SK-N-SH (cell line): ENCODE measurements around the gene RSRP1. TPM values are rescaled to one million over a fixed set of nuclear protein-coding genes. Genes with fewer than 3 reads are reported as not detected.

Experiments used
- CTCF ChIA-PET: fragments of 300-600, 350-600 bp; formaldehyde crosslinking; extraction: SDS; loops from one replicate; lab custom pipeline; 2021; lab: Yijun Ruan, JAX
- POLR2A ChIA-PET: fragments of 350-600 bp; sonication (Branson Sonifier 250); formaldehyde crosslinking; extraction: SDS; loops from one replicate; lab custom pipeline; 2020; ENCODE audit warnings: antibody characterized with exemption, inconsistent platforms; lab: Yijun Ruan, JAX
- DNase-seq: peaks from one replicate; pipeline ENCODE4 v3.0.0; 2012
- H2AFZ ChIP-seq: fragments of 200-600 bp; sonication (generic); 2 replicates; pipeline ENCODE4 v1.8.1; 2016; ENCODE audit warnings: antibody characterized with exemption, mild to moderate bottlenecking, low read depth
- H3F3A ChIP-seq: fragments of 200-600 bp; sonication (generic); replicated peaks from 2 replicates; pipeline ENCODE3; 2016; ENCODE audit warnings: antibody characterized with exemption, mild to moderate bottlenecking; ENCODE audit not compliant: insufficient read depth
- H3K27ac ChIP-seq, 2 experiments: fragments of 200-500 bp in 1 of 2; fragments of 200-600 bp in 1 of 2; sonication (Bioruptor generic) in 1 of 2; sonication (generic), shearing (Covaris generic) in 1 of 2; 2 replicates each; pipeline versions ENCODE4 v1.5.1 to v1.6.1; 2014 to 2016; ENCODE audit warnings: low read depth in 2 of 2, inconsistent platforms in 1 of 2, low read length in 1 of 2, mild to moderate bottlenecking in 1 of 2, mixed read lengths in 1 of 2
- H3K27me3 ChIP-seq: fragments of 200-600 bp; sonication (generic), shearing (Covaris generic); 2 replicates; pipeline ENCODE4 v1.6.1; 2016; ENCODE audit warnings: mixed run types; ENCODE audit not compliant: insufficient read depth
- H3K36me3 ChIP-seq, 2 experiments: fragments of 200-500 bp in 1 of 2; fragments of 200-600 bp in 1 of 2; sonication (Bioruptor generic) in 1 of 2; sonication (generic) in 1 of 2; replicated peaks in 1 of 2; 2 replicates each; pipeline versions ENCODE3 to v1.5.1; 2014 to 2016; ENCODE audit warnings: low read length in 1 of 2, mild to moderate bottlenecking in 1 of 2; ENCODE audit not compliant: insufficient read depth in 2 of 2, control insufficient read depth in 1 of 2
- H3K4me1 ChIP-seq, 2 experiments: fragments of 200-500 bp in 1 of 2; fragments of 200-600 bp in 1 of 2; sonication (Bioruptor generic) in 1 of 2; sonication (generic), shearing (Covaris generic) in 1 of 2; 2 replicates each; pipeline versions ENCODE4 v1.5.1 to v1.6.1; 2014 to 2016; ENCODE audit warnings: low read depth in 1 of 2, low read length in 1 of 2, mixed run types in 1 of 2; ENCODE audit not compliant: insufficient read depth in 2 of 2, control insufficient read depth in 1 of 2
- H3K4me2 ChIP-seq: fragments of 200-600 bp; sonication (generic), shearing (Covaris generic); 2 replicates; pipeline ENCODE4 v1.6.1; 2017; ENCODE audit warnings: mixed run types
- H3K4me3 ChIP-seq, 2 experiments: fragments of 200-500 bp in 1 of 2; fragments of 200-600 bp in 1 of 2; sonication (Bioruptor generic) in 1 of 2; sonication (generic), shearing (Covaris generic) in 1 of 2; 2 replicates each; pipeline versions ENCODE4 v1.5.1 to v1.8.1; 2014 to 2016; ENCODE audit warnings: low read depth in 2 of 2, inconsistent platforms in 1 of 2, low read length in 1 of 2, mild to moderate bottlenecking in 1 of 2, mixed read lengths in 1 of 2, moderate library complexity in 1 of 2
- H3K79me2 ChIP-seq: fragments of 200-600 bp; sonication (generic); 2 replicates; pipeline ENCODE4 v1.8.1; 2017; ENCODE audit warnings: mild to moderate bottlenecking; ENCODE audit not compliant: insufficient read depth
- H3K9ac ChIP-seq: fragments of 200-600 bp; sonication (generic); 2 replicates; pipeline ENCODE4 v1.6.1; 2017; ENCODE audit warnings: mixed run types
- H3K9me2 ChIP-seq: fragments of 200-600 bp; sonication (generic); 2 replicates; pipeline ENCODE4 v1.6.1; 2017; ENCODE audit warnings: mixed run types
- H3K9me3 ChIP-seq: fragments of 200-600 bp; sonication (generic); 2 replicates; pipeline ENCODE4 v1.6.1; 2017; ENCODE audit warnings: mixed run types, mild to moderate bottlenecking, moderate library complexity
- H4K20me1 ChIP-seq: fragments of 200-600 bp; sonication (generic); 2 replicates; pipeline ENCODE4 v1.6.1; 2017; ENCODE audit warnings: mild to moderate bottlenecking, mixed run types; ENCODE audit not compliant: insufficient read depth
- CHD2 ChIP-seq: fragments of 150-350 bp; IDR thresholded peaks from 2 replicates; pipeline ENCODE4 v1.6.1; 2018; ENCODE audit warnings: low read length; ENCODE audit not compliant: partially characterized antibody
- EP300 ChIP-seq, 2 experiments: IDR thresholded peaks; 2 replicates each; pipeline versions ENCODE4 v1.4.0 to v1.6.1; 2012; ENCODE audit warnings: borderline replicate concordance in 1 of 2, low read depth in 1 of 2, low read length in 1 of 2
- EZH2phosphoT487 ChIP-seq: fragments of 200-600 bp; sonication (generic); IDR thresholded peaks from 2 replicates; pipeline ENCODE4 v1.6.1; 2017; ENCODE audit warnings: low read depth, mixed run types, mild to moderate bottlenecking, antibody characterized with exemption, moderate library complexity, borderline replicate concordance
- FOXJ3 ChIP-seq: sonication (generic); formaldehyde crosslinking; IDR thresholded peaks from 2 replicates; pipeline ENCODE4 v1.5.1; 2020; ENCODE audit warnings: mild to moderate bottlenecking, missing genetic modification reagents
- FOXM1 ChIP-seq: IDR thresholded peaks from 2 replicates; pipeline ENCODE4 v1.4.0; 2012; ENCODE audit warnings: low read depth, mild to moderate bottlenecking
- IRF3 ChIP-seq: fragments of 150-350 bp; IDR thresholded peaks from 2 replicates; pipeline ENCODE4 v1.6.1; 2016; ENCODE audit warnings: mild to moderate bottlenecking, low read depth, low read length
- JUND ChIP-seq: IDR thresholded peaks from 2 replicates; pipeline ENCODE4 v1.4.0; 2012
- MEF2A ChIP-seq: IDR thresholded peaks from 2 replicates; pipeline ENCODE4 v1.4.0; 2012; ENCODE audit warnings: low read depth, borderline replicate concordance
- POLR2AphosphoS5 ChIP-seq: IDR thresholded peaks from 2 replicates; pipeline ENCODE4 v1.6.1; 2012; ENCODE audit warnings: low read depth, low read length
- RCOR1 ChIP-seq: fragments of 150-350 bp; IDR thresholded peaks from 2 replicates; pipeline ENCODE4 v1.6.1; 2017; ENCODE audit warnings: antibody characterized with exemption, low read length
- RFX5 ChIP-seq: IDR thresholded peaks from 2 replicates; pipeline ENCODE4 v1.6.1; 2012; ENCODE audit warnings: mild to moderate bottlenecking, improper control_type of control experiment, low read length
- RXRA ChIP-seq: IDR thresholded peaks from 2 replicates; pipeline ENCODE4 v1.4.0; 2012; ENCODE audit warnings: low read depth, mild to moderate bottlenecking, borderline replicate concordance
- SIN3A ChIP-seq: IDR thresholded peaks from 2 replicates; pipeline ENCODE4 v1.6.1; 2012; ENCODE audit warnings: low read depth, mild to moderate bottlenecking, low read length, moderate library complexity, borderline replicate concordance
- TAF1 ChIP-seq: IDR thresholded peaks from 2 replicates; pipeline ENCODE4 v1.6.1; 2012; ENCODE audit warnings: low read depth, mild to moderate bottlenecking, low read length, moderate library complexity, borderline replicate concordance
- TCF12 ChIP-seq: IDR thresholded peaks from 2 replicates; pipeline ENCODE4 v1.4.0; 2012
- YY1 ChIP-seq: IDR thresholded peaks from 2 replicates; pipeline ENCODE4 v1.4.0; 2012; ENCODE audit warnings: low read depth, mild to moderate bottlenecking
- WGBS: methylation state at CpG from one replicate; pipeline ENCODE4 v1.1.6; 2017; ENCODE audit warnings: low lambda C conversion rate; 5-methylcytosine and 5-hydroxymethylcytosine counted together
- polyA plus RNA-seq, 3 experiments: library from polyadenylated mRNA; depleted of rRNA; stranded (reverse); fragments of >200 nt; gene quantifications; 2 replicates each; pipeline ENCODE4 v1.2.3, GENCODE V29; 2012
- TF ChIP-seq, protein P1 (sequence below): IDR thresholded peaks from 2 replicates; pipeline ENCODE4 v1.4.0; 2012; ENCODE audit warnings: low read depth, borderline replicate concordance
- TF ChIP-seq, protein P2 (sequence below): fragments of 200-600 bp; sonication (generic); IDR thresholded peaks from 2 replicates; pipeline ENCODE4 v1.6.1; 2017; ENCODE audit warnings: antibody characterized with exemption, mild to moderate bottlenecking, moderate library complexity
- TF ChIP-seq, protein P3 (sequence below): fragments of 150-350 bp; IDR thresholded peaks from 2 replicates; pipeline ENCODE4 v1.6.1; 2017; ENCODE audit warnings: antibody characterized with exemption, low read length, low read depth, borderline replicate concordance

Gene RSRP1
- polyA plus RNA-seq, 1 of the 3 experiments (the other 2 are of a cell fraction) = 126 TPM

DNA sequence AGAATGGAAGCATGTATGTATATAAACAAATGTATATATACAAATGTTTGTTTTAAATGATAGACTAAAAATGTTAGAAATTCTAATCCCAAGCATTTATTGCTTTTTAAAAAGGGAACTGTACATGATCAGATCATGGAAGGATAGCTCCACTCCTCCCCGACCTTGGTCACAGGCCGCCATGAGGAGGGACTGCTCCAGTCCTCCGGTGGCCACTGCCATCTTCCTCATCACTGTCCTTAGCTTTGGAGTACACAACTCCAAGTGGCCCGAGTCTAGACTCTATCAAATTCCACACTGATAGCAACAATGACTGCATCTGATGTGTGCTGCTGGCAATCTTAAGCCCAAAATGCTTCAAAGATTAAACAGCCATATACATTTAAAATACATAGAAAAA is 24.6 kb downstream of the RSRP1 start (continued):
- TF ChIP-seq IRF3 = no peak
- TF ChIP-seq TCF12 = no peak
- no peak for TF ChIP-seq RFX5
- TF ChIP-seq FOXM1 = no peak

GRCh38 chr1:25220666-25221065 is 26.6 kb downstream of the RSRP1 start:
- no peak overlapping the region for H3K9ac ChIP-seq
- H3K79me2 ChIP-seq = no peaks in the 10 kb centered on the region
- ChIA-PET POLR2A (interaction anchor here (1.2 kb wide), 1 partner anchor 11 kb away, joined by 4 read pairs; the partner anchor contains the start of gene SYF2), CTCF (interaction anchor here (1.0 kb wide), 1 partner anchor 15 kb away, joined by 4 read pairs; no protein-coding TSS in a partner anchor)
- no peak overlapping the region for H3K4me2 ChIP-seq
- H3K9me3 ChIP-seq = no peaks in the 10 kb centered on the region
- no peak for DNase-seq
- H2AFZ ChIP-seq = no peak overlapping the region
- H3K27ac ChIP-seq = no peak overlapping the region
- H3K27me3 ChIP-seq = no peaks in the 10 kb centered on the region
- H3F3A ChIP-seq = peaks cover 17% of the 10 kb centered on the region
- no peaks in the 10 kb centered on the region for H3K4me1 ChIP-seq
- TF ChIP-seq EP300 (IDR thresholded peaks at IDR 0.05; ENCODE audit: borderline replicate concordance in 1 of 2, low read depth in 1 of 2, low read length in 1 of 2) (no peak), TCF12 (no peak), POLR2AphosphoS5 (no peak), CHD2 (no peak), YY1 (no peak), EZH2phosphoT487 (no peak), JUND (no peak), RXRA (no peak), TAF1 (no peak), IRF3 (no peak), RFX5 (no peak), FOXJ3 (CRISPR knock-in tag) (no peak), FOXM1 (no peak), RCOR1 (no peak), SIN3A (no peak), MEF2A (no peak)
- TF ChIP-seq, protein P1, sequence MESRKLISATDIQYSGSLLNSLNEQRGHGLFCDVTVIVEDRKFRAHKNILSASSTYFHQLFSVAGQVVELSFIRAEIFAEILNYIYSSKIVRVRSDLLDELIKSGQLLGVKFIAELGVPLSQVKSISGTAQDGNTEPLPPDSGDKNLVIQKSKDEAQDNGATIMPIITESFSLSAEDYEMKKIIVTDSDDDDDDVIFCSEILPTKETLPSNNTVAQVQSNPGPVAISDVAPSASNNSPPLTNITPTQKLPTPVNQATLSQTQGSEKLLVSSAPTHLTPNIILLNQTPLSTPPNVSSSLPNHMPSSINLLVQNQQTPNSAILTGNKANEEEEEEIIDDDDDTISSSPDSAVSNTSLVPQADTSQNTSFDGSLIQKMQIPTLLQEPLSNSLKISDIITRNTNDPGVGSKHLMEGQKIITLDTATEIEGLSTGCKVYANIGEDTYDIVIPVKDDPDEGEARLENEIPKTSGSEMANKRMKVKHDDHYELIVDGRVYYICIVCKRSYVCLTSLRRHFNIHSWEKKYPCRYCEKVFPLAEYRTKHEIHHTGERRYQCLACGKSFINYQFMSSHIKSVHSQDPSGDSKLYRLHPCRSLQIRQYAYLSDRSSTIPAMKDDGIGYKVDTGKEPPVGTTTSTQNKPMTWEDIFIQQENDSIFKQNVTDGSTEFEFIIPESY = no peak
- TF ChIP-seq, protein P2, sequence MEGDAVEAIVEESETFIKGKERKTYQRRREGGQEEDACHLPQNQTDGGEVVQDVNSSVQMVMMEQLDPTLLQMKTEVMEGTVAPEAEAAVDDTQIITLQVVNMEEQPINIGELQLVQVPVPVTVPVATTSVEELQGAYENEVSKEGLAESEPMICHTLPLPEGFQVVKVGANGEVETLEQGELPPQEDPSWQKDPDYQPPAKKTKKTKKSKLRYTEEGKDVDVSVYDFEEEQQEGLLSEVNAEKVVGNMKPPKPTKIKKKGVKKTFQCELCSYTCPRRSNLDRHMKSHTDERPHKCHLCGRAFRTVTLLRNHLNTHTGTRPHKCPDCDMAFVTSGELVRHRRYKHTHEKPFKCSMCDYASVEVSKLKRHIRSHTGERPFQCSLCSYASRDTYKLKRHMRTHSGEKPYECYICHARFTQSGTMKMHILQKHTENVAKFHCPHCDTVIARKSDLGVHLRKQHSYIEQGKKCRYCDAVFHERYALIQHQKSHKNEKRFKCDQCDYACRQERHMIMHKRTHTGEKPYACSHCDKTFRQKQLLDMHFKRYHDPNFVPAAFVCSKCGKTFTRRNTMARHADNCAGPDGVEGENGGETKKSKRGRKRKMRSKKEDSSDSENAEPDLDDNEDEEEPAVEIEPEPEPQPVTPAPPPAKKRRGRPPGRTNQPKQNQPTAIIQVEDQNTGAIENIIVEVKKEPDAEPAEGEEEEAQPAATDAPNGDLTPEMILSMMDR = no peak
- TF ChIP-seq, protein P3, sequence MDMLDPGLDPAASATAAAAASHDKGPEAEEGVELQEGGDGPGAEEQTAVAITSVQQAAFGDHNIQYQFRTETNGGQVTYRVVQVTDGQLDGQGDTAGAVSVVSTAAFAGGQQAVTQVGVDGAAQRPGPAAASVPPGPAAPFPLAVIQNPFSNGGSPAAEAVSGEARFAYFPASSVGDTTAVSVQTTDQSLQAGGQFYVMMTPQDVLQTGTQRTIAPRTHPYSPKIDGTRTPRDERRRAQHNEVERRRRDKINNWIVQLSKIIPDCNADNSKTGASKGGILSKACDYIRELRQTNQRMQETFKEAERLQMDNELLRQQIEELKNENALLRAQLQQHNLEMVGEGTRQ = no peak
- H3K4me3 ChIP-seq = no peak overlapping the region
- H4K20me1 ChIP-seq = no peaks in the 10 kb centered on the region
- 87% methylated on average over 3 of the region's 3 CpGs for WGBS
- peaks cover 33 to 34% of the 10 kb centered on the region in 2 experiments for H3K36me3 ChIP-seq
- H3K9me2 ChIP-seq = no peaks in the 10 kb centered on the region
